Activated CD4-positive, alpha-beta T cell treated with anti-CD3 and anti-CD28 coated beads for 24 hours (primary cell): Measurements from ENCODE around the gene CLCN6.

Experiments used
- DNase-seq, 2 donors: peaks; one replicate each; pipeline ENCODE4 v3.0.0-alpha.2; 2020; ENCODE audit warnings: low read depth in 2 of 2

Gene CLCN6

GRCh38 chr1:11778844-11779623 is 27.0 kb upstream of the CLCN6 start:
- DNase-seq, result no peak

- no peak for DNase-seq
Observed at GRCh38 chr1:11779715-11780379, 26.1 kb upstream of the CLCN6 start.

- no peak for DNase-seq
Observed at GRCh38 chr1:11780380-11781147, 25.4 kb upstream of the CLCN6 start.

- DNase-seq, result no peak
Observed at GRCh38 chr1:11781297-11781696, 24.7 kb upstream of the CLCN6 start.

GRCh38 chr1:11782127-11782708 is 23.8 kb upstream of the CLCN6 start:
- no peak for DNase-seq

- DNase-seq, result no peak
Observed at GRCh38 chr1:11783556-11783955, 22.4 kb upstream of the CLCN6 start.

- no peak for DNase-seq
Observed at GRCh38 chr1:11784256-11784992, 21.6 kb upstream of the CLCN6 start.

GRCh38 chr1:11784993-11785769 is 20.8 kb upstream of the CLCN6 start:
- DNase-seq, result peak in 1 of 2 donors; percentile 22

GRCh38 chr1:11786168-11786567 is 19.8 kb upstream of the CLCN6 start:
- no peak for DNase-seq

GRCh38 chr1:11787251-11787803 is 18.7 kb upstream of the CLCN6 start:
- DNase-seq, result no peak

GRCh38 chr1:11787804-11788436 is 18.1 kb upstream of the CLCN6 start:
- DNase-seq, result no peak

GRCh38 chr1:11788549-11789053 is 17.4 kb upstream of the CLCN6 start:
- DNase-seq, result no peak

GRCh38 chr1:11789126-11790067 is 16.6 kb upstream of the CLCN6 start:
- DNase-seq, result no peak

GRCh38 chr1:11790101-11790879 is 15.7 kb upstream of the CLCN6 start:
- DNase-seq, result no peak

- DNase-seq, result no peak
Observed at GRCh38 chr1:11790880-11791715, 14.9 kb upstream of the CLCN6 start.

- no peak for DNase-seq
Observed at GRCh38 chr1:11792106-11792505, 13.9 kb upstream of the CLCN6 start.

GRCh38 chr1:11793819-11794218 is 12.2 kb upstream of the CLCN6 start:
- no peak for DNase-seq
